GM21723 (cell line): ENCODE measurements around the gene MOSPD3.

Experiments used
- ATAC-seq: cut with Tn5 transposase; IDR thresholded peaks from one replicate; pipeline ENCODE4 v1.9.1; 2021; ENCODE audit warnings: mild to moderate bottlenecking, moderate library complexity; ENCODE audit not compliant: unreplicated experiment

The MOSPD3 gene

GRCh38 chr7:100575206-100575631 is 37.1 kb upstream of the MOSPD3 start:
- no peak for ATAC-seq

DNA sequence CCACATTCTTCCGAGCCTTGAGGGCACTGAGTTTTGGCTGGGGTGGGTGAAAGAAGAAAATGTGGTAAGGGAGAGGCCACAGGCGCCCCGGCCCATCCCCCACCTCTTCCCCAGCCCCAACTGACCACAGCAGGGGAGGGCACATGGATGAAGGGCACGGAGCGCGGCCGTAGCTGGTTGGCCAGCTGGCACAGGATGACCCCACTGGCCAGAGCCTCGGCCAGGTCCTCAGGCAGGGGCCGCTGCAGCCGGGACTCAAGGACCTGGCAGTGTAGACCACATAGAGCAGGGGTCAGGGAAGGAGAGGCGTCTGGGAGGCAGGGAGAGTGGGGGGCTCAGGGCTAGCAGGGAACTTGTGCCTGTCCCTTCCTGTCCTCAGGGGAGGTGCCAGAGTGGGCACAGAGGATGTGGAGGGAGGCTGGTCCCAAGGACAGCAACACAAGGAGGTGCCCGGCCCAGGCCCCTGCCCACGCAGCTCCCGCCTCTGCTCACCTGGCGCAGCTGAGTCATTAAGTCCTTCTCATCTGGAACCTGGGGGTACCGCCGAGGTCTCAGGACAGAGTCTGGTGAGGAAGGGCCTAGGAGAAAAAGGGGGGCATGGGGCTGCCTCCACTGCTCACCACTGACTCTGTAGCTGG is 36.5 kb upstream of the MOSPD3 start:
- no peak for ATAC-seq

- ATAC-seq, result no peak
Observed at GRCh38 chr7:100576384-100576993, 35.9 kb upstream of the MOSPD3 start.

DNA sequence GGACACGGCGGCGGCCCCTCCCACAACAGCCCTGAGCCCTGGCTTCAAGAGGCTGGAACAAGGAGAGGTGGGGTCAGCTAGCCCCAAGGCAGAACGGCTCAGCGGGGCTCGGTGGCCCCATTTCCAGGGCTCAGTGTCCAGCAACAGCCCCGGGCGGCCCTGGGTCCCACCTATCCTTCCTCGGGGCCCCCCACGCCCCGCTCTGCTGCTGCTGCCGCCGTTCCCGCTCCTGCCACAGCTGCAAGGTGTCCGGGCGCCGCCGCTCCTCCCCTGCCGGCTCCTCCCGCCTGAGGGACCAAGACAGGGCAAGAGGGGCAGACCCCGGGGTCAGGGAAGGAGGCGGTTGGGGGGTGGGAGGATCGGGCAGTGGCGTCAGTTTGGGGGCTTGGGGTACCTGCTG is 35.2 kb upstream of the MOSPD3 start:
- ATAC-seq, result no peak

GRCh38 chr7:100577507-100577906 is 34.8 kb upstream of the MOSPD3 start:
- no peak for ATAC-seq

GRCh38 chr7:100578246-100579183 is 33.8 kb upstream of the MOSPD3 start:
- no peak for ATAC-seq

DNA sequence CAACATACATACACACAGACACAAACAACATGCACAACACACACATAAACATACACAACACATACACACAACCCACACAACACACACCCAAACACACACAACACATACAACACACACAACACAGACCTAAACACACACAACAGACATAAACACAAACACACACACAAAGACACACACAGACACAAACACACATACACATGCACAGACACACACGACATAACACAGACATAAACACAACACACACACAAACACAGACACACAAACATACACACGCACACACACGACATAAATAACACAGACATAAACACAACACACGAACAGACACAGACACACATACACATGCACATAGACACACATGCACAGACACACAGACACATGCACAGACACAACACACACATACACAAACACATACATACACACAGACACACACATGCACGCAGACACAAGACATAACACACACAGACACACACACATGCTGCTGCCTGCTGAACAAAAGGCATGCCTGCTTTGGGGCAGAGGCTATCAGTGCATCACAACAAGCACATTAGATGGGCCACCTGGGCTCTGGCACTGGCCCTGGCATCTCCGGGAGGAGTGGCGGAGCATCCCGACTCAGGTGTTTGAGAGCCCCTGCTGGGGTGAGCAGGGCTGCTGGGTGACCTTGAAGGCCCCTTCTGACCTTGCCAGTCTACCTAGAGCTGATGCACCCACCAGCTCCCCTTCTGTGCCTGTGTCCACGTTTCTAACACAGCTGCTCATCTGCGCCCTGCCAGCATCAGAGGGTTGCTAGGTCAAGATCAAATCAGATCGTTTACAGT is 31.7 kb upstream of the MOSPD3 start:
- ATAC-seq, result no peak

- ATAC-seq, result no peak
Observed at GRCh38 chr7:100582041-100582579, 30.2 kb upstream of the MOSPD3 start.

GRCh38 chr7:100582650-100583049 is 29.7 kb upstream of the MOSPD3 start:
- no peak for ATAC-seq

DNA sequence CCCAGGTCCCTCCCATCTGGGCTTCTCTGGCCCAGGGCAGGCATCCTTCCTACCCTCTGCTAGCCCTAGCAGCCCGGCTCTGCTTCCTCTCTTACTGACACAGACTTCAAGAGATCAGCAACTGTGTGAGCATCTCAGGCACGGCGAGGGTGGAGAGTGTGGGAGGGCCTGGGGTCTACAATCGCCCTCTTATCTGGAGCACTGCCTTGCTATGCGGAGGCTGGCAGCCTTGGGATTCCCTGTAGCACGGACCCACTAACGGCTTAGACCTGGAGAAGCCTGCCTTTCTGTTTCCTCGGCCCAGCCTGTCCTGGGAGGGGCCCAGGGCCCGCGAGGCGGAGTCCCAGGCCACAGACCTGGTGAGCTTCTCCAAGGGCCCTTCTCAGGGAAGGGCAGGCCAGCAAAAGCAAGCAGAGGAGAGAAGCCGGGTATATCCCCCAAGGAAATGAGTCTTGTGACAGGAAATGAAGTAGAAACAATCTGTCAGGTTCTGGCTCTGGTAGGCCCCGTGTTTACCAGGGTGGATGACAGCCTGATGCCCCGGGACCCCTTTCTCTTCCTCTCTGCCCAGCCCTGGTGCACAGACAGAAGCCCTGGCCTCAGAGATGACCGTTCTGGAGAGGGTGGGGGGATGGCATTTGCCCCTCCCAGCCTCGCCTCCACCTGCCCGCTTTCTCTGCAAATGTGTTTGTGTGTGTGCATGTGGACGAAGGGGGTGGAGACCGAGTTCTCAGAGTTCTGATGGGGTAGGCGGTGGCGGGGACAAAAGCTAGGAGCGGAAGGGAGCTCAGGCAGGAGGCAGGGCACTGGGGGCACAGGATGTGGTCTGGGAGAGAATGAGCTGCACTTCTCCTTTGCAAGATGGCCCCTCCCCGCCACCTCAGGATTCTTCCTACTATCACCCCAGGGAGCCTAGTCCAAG is 28.9 kb upstream of the MOSPD3 start:
- ATAC-seq, result no peak

DNA sequence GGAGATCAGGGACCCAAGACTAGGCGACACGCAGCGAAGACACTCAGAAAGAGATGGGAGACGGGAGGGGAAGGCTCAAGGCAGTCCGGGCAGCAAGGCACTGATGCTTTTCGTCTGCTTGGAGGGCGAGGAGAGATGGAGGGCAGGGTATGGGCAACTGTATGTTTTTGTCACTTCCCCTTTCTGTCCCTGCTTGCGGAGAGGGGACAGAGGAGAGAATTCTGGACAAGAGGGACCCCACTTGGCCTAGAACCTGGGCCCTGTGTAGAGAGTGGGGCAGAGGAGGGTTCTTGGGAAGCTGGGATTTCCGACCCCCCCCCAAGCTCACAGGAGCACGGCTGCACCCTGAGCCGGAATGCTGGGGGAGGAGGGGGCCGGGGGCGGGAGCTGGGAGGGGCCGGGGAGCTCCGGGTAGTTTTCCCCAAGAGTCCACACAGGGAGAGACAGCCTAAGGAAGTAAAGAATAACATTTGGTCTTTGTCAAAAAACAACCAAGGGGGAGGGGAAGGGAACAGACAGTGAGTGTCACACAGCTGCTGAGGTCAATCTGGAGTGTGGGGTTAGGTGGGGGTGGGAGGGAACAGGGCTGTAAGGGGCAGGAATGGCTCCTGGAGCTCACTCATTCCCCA is 28.2 kb upstream of the MOSPD3 start:
- no peak for ATAC-seq

DNA sequence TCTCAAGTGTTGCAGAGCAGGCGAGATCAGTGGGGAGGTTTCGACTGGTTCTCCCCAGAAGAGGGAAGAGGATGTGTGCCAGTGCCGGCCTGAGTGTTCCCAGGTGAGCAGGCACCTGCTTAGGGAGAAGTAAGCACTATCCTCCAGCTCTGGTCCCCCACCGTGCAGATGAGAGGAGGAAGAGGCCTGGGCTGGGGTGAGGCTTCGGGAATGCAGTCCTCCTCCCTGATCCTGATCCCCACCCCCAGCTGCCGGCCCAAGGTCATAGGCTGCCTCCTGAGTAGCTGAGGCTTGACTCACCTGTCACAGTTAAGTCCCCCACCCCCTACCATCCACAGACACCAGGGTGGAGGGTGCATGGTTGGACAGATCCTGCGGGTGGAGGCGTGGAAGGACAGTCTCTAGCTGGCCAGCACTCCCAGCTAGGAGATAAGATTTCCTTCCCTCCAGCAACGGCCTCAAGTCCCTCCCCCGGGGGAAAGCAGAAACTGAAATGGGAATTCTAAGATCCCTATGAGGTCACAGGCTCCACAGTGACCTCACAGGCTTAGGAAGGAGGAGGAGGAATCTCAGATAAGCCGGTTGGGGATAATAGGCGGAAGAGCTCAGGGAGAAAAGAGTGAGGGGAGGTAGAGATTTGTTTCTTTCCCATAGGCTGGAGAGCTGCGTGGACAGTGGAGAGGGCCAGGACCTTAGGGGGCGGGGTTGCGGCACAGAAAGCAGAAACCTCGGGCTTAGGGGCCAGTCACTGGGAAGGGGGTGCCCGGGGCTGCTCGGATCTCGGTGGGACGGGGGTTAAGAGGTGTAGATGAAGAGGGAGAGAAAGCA is 27.4 kb upstream of the MOSPD3 start:
- no peak for ATAC-seq

DNA sequence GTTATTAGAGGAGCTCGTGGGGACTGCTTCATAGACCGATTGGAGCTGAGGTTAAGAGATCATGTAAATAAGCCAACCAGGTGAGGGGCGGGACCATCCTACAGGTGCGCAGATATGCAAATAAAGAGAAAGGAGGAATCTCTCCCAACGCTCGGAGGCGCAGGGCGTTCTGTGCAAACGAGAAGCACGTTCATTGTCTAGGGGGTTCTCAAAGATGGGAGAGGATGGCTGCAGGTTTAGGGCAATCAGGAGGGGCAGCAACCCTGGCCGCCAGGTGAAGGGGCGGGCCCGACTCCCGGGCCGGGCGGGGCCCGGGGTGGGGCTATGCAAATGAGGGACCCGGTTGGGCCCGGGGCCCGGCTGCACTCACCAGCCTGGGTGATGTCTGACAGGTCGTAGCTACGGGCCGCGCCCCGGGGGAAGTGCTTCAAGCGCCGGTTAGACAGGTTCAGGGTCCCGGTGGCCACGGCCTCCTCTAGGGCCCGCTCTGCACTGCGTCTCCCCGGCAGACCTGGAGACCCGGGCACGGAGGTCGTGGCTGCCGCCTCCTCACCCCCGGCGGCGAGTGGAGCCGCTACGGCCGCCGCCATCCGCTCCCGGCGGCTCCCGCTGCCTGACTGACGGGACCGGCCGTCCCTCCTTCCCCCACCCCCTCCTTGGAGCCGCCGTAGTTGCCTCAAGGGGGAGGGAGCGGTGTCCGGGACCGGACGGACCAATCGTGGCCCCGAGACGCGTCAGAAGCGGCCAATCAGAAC is 26.7 kb upstream of the MOSPD3 start, which contains the start of gene LRCH4:
Gene LRCH4, minus strand, starts transcription at position 619 of the 755 bp plus-strand sequence. Its CDS starts 29 bp downstream, at position 590.
- ATAC-seq, result peak; percentile 35

GRCh38 chr7:100586266-100587025 is 25.9 kb upstream of the MOSPD3 start, which contains the start of gene FBXO24:
Gene FBXO24 (plus strand): TSS chr7:100586328. CDS start chr7:100586626, 298 bp downstream.
- peak; percentile 84 for ATAC-seq

DNA sequence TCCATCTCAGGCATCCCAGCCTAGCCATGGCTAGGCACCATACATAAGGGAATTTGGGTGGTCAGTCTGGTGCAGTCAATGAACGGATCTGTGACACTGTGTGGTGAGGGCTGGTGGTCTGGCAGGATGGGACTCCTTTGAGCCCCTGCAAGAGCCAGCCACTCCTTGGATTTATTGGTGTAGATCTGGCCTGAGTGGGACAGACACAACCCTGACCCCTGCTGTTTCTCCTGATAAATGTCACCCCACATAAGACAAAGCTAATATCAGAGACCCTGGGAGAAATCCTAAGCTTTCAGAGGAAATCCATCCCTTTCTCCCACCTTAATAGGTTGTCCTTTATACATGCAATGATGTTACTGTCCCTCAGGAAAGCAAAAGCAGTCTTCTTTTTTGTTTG is 23.9 kb upstream of the MOSPD3 start:
- no peak for ATAC-seq

- ATAC-seq, result no peak
Observed at GRCh38 chr7:100589341-100589947, 22.9 kb upstream of the MOSPD3 start.
